Neural cell (in vitro differentiated cells): Measurements from ENCODE around the gene SLC4A5. TPM values are rescaled to one million over a fixed set of nuclear protein-coding genes. Genes with fewer than 3 reads are reported as not detected.

ENCODE experiments used
- H2AFZ ChIP-seq: fragments of 200-600, 300-800 bp; sonication (generic), shearing (Covaris generic); 2 replicates; pipeline ENCODE4 v1.6.0; 2014; ENCODE audit warnings: low read depth, mild to moderate bottlenecking, antibody characterized with exemption, low read length, moderate library complexity
- H3F3A ChIP-seq: fragments of 200-600 bp; shearing (Covaris generic); 2 replicates; pipeline ENCODE4 v1.6.1; 2016; ENCODE audit warnings: mild to moderate bottlenecking, moderate library complexity, mixed read lengths, antibody characterized with exemption, low read length; ENCODE audit not compliant: insufficient read depth, poor library complexity, severe bottlenecking
- H3K27ac ChIP-seq: fragments of 200-600, 300-800 bp; sonication (generic), shearing (Covaris generic); 2 replicates; pipeline ENCODE4 v1.5.1; 2014; ENCODE audit warnings: mild to moderate bottlenecking, low read length, moderate library complexity
- H3K27me3 ChIP-seq: fragments of 300-800, 200-600 bp; sonication (generic), shearing (Covaris generic); 2 replicates; pipeline ENCODE4 v1.6.0; 2014; ENCODE audit warnings: mild to moderate bottlenecking, low read depth, low read length, moderate library complexity; ENCODE audit not compliant: insufficient read depth
- H3K36me3 ChIP-seq: fragments of 300-800, 200-600 bp; sonication (generic), shearing (Covaris generic); 2 replicates; pipeline ENCODE4 v1.5.1; 2014; ENCODE audit warnings: mild to moderate bottlenecking, antibody characterized with exemption, low read length, moderate library complexity; ENCODE audit not compliant: insufficient read depth
- H3K4me2 ChIP-seq: fragments of 300-800, 200-600 bp; sonication (generic), shearing (Covaris generic); 2 replicates; pipeline ENCODE4 v1.6.0; 2014; ENCODE audit warnings: mild to moderate bottlenecking, low read length
- H3K4me3 ChIP-seq: fragments of 300-800, 200-600 bp; sonication (generic), shearing (Covaris generic); 2 replicates; pipeline ENCODE4 v1.5.1; 2014; ENCODE audit warnings: mild to moderate bottlenecking, low read length, moderate library complexity
- H3K79me2 ChIP-seq: fragments of 200-600 bp; shearing (Covaris generic); replicated peaks from 2 replicates; pipeline ENCODE4 v1.6.0; 2014; ENCODE audit warnings: mild to moderate bottlenecking, low read length, moderate library complexity; ENCODE audit not compliant: insufficient read depth
- H3K9ac ChIP-seq: fragments of 300-800, 200-600 bp; sonication (generic), shearing (Covaris generic); 2 replicates; pipeline ENCODE4 v1.6.1; 2016; ENCODE audit warnings: mild to moderate bottlenecking, low read length, mixed read lengths
- H3K9me2 ChIP-seq: fragments of 200-600 bp; shearing (Covaris generic); 2 replicates; pipeline ENCODE4 v1.6.1; 2016; ENCODE audit warnings: mild to moderate bottlenecking, low read length, mixed read lengths; ENCODE audit not compliant: insufficient read depth
- H3K9me3 ChIP-seq: fragments of 200-600, 300-800 bp; sonication (generic), shearing (Covaris generic); 2 replicates; pipeline ENCODE4 v1.6.1; 2016; ENCODE audit warnings: mild to moderate bottlenecking, mixed run types, low read length, moderate library complexity, mixed read lengths
- H4K20me1 ChIP-seq: fragments of 200-600 bp; shearing (Covaris generic); 2 replicates; pipeline ENCODE4 v1.6.1; 2016; ENCODE audit warnings: mild to moderate bottlenecking, mixed run types; ENCODE audit not compliant: insufficient read depth
- EP300 ChIP-seq: fragments of 450-650 bp; conservative IDR thresholded peaks from 2 replicates; pipeline ENCODE4 v1.6.1; 2014; ENCODE audit warnings: antibody characterized with exemption, mild to moderate bottlenecking, moderate library complexity; ENCODE audit not compliant: poor library complexity, severe bottlenecking
- EZH2 ChIP-seq: fragments of 200-600, 300-800 bp; shearing (Covaris generic), sonication (generic); IDR thresholded peaks from 2 replicates; pipeline ENCODE4 v1.6.1; 2014; ENCODE audit warnings: antibody characterized with exemption, low read length, borderline replicate concordance, mild to moderate bottlenecking; ENCODE audit not compliant: insufficient read depth, poor library complexity, severe bottlenecking
- MXI1 ChIP-seq: fragments of 450-650 bp; conservative IDR thresholded peaks from 2 replicates; pipeline ENCODE4 v1.6.1; 2014; ENCODE audit warnings: antibody characterized with exemption, mild to moderate bottlenecking; ENCODE audit not compliant: poor library complexity, severe bottlenecking
- POLR2AphosphoS5 ChIP-seq: IDR thresholded peaks from 2 replicates; pipeline ENCODE4 v1.6.1; 2012
- RAD21 ChIP-seq: fragments of 450-650 bp; conservative IDR thresholded peaks from 2 replicates; pipeline ENCODE4 v1.6.1; 2014; ENCODE audit warnings: antibody characterized with exemption, mild to moderate bottlenecking, moderate library complexity
- SMC3 ChIP-seq: fragments of 450-650 bp; conservative IDR thresholded peaks from 2 replicates; pipeline ENCODE4 v1.6.1; 2014; ENCODE audit warnings: antibody characterized with exemption, mild to moderate bottlenecking, moderate library complexity; ENCODE audit not compliant: poor library complexity
- TAF1 ChIP-seq: IDR thresholded peaks from 2 replicates; pipeline ENCODE4 v1.6.1; 2012; ENCODE audit warnings: low read depth
- polyA plus RNA-seq: library from polyadenylated mRNA; depleted of rRNA; stranded (reverse); fragments of >200 nt; gene quantifications from 2 replicates; pipeline ENCODE4 v1.2.3, GENCODE V29; 2014
- TF ChIP-seq, protein P1 (sequence below): IDR thresholded peaks from 2 replicates; pipeline ENCODE4 v1.6.1; 2012; ENCODE audit warnings: borderline replicate concordance
- TF ChIP-seq, protein P2 (sequence below): fragments of 450-650 bp; IDR thresholded peaks from 2 replicates; pipeline ENCODE4 v1.5.1; 2014; ENCODE audit warnings: antibody characterized with exemption, mild to moderate bottlenecking, moderate library complexity; ENCODE audit not compliant: poor library complexity, severe bottlenecking

The SLC4A5 gene
- polyA plus RNA-seq, 1 donor from 2014 or later: 3.9 TPM

DNA sequence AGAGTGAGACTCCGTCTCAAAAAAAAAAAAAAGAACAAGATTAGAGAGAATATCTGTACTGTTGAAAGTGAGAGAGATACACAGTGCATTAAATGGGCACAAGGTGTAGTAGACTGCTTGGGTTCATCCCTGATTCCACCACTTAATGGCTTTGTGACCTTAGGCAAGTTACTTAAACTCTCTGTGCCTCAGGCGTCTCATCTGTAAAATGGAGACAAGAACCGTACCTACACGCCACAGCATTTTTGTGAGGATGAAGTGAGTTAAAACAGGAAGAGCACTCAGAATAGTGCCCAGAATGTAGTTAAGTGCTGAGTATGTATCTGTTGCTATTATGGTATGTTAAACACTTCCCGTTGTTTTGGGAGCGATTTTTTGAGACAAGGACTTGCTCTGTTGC, 80.5 kb downstream of the SLC4A5 start:
- Histone ChIP-seq H3K27me3 (no peaks in the 10 kb centered on the region), H2AFZ (no peak overlapping the region), H3K9ac (no peak overlapping the region), H3K4me2 (no peak overlapping the region), H3K36me3 (no peaks in the 10 kb centered on the region), H3K27ac (no peak overlapping the region), H3K79me2 (no peaks in the 10 kb centered on the region), H3K4me3 (no peak overlapping the region), H3K9me3 (no peaks in the 10 kb centered on the region), H4K20me1 (no peaks in the 10 kb centered on the region), H3F3A (no peaks in the 10 kb centered on the region), H3K9me2 (no peaks in the 10 kb centered on the region)
- no peak for TF ChIP-seq POLR2AphosphoS5
- TF ChIP-seq, protein P1, sequence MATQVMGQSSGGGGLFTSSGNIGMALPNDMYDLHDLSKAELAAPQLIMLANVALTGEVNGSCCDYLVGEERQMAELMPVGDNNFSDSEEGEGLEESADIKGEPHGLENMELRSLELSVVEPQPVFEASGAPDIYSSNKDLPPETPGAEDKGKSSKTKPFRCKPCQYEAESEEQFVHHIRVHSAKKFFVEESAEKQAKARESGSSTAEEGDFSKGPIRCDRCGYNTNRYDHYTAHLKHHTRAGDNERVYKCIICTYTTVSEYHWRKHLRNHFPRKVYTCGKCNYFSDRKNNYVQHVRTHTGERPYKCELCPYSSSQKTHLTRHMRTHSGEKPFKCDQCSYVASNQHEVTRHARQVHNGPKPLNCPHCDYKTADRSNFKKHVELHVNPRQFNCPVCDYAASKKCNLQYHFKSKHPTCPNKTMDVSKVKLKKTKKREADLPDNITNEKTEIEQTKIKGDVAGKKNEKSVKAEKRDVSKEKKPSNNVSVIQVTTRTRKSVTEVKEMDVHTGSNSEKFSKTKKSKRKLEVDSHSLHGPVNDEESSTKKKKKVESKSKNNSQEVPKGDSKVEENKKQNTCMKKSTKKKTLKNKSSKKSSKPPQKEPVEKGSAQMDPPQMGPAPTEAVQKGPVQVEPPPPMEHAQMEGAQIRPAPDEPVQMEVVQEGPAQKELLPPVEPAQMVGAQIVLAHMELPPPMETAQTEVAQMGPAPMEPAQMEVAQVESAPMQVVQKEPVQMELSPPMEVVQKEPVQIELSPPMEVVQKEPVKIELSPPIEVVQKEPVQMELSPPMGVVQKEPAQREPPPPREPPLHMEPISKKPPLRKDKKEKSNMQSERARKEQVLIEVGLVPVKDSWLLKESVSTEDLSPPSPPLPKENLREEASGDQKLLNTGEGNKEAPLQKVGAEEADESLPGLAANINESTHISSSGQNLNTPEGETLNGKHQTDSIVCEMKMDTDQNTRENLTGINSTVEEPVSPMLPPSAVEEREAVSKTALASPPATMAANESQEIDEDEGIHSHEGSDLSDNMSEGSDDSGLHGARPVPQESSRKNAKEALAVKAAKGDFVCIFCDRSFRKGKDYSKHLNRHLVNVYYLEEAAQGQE: no peak
- TF ChIP-seq EP300: no peak
- no peak for TF ChIP-seq RAD21
- TF ChIP-seq, protein P2, sequence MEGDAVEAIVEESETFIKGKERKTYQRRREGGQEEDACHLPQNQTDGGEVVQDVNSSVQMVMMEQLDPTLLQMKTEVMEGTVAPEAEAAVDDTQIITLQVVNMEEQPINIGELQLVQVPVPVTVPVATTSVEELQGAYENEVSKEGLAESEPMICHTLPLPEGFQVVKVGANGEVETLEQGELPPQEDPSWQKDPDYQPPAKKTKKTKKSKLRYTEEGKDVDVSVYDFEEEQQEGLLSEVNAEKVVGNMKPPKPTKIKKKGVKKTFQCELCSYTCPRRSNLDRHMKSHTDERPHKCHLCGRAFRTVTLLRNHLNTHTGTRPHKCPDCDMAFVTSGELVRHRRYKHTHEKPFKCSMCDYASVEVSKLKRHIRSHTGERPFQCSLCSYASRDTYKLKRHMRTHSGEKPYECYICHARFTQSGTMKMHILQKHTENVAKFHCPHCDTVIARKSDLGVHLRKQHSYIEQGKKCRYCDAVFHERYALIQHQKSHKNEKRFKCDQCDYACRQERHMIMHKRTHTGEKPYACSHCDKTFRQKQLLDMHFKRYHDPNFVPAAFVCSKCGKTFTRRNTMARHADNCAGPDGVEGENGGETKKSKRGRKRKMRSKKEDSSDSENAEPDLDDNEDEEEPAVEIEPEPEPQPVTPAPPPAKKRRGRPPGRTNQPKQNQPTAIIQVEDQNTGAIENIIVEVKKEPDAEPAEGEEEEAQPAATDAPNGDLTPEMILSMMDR: no peak
- TF ChIP-seq EZH2: no peak
- TF ChIP-seq TAF1: no peak
- TF ChIP-seq MXI1: no peak
- TF ChIP-seq SMC3: no peak

DNA sequence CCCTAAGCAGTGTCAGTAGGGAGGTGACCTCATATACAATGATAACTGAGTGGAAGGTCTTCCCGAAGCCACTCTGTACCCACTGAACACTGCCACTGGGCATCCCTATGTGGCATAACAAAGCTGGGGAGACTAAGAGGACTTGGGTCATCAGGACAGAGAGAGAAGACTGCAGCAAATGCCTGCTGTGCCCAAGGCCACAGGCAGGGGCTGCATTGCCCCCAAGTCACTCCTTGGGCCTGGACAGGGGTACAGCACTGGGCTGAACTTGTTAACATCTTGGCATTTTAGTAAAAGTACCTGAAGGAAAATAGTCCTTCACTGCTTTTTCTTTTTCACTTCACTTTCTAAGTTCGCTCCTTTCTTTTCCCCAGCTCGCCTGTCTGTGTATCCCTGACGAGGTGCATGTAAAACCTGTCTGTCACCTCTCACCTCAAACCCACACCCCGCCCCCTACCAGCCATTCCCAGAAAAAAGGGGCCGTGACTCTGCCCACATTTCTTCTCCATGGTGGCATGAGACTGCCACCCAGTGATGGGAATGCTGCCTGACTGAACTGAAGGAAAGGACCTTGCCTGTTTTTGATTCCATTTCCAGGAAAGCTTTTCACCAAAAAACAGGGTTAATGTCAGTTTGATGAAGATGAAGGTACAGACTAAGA, 81.9 kb downstream of the SLC4A5 start:
- Histone ChIP-seq H2AFZ (no peak overlapping the region), H4K20me1 (no peaks in the 10 kb centered on the region), H3K9me2 (no peaks in the 10 kb centered on the region), H3K4me3 (no peak overlapping the region), H3K27me3 (no peaks in the 10 kb centered on the region), H3K36me3 (no peaks in the 10 kb centered on the region), H3F3A (no peaks in the 10 kb centered on the region), H3K4me2 (no peak overlapping the region), H3K27ac (no peak overlapping the region), H3K9me3 (no peaks in the 10 kb centered on the region), H3K79me2 (no peaks in the 10 kb centered on the region), H3K9ac (no peak overlapping the region)
- TF ChIP-seq, protein P1: no peak
- TF ChIP-seq RAD21: peak; percentile 57
- TF ChIP-seq, protein P2: peak; percentile 46
- TF ChIP-seq EZH2: no peak
- peak; percentile 41 for TF ChIP-seq SMC3
